ENCODE results near the gene CRYBA2. TPM values are rescaled to one million over a fixed set of nuclear protein-coding genes. Genes with fewer than 3 reads are reported as not detected.

Gene CRYBA2
- total and polyA plus RNA-seq, 9 of the 15 experiments (the other 6 are each of a cell fraction or from before 2014, with no cell fraction given) = 0.11 to 1.8 (median 0.62) TPM; not detected in 5

- TF ChIP-seq SAFB2 (IDR thresholded peaks at IDR 0.05; ENCODE audit: borderline replicate concordance, low read depth, low read length, severe bottlenecking) (no peak), THRB (CRISPR knock-in tag; conservative IDR thresholded peaks at IDR 0.05) (no peak), VEZF1 (CRISPR knock-in tag; IDR thresholded peaks at IDR 0.05) (no peak), ZNF780A (CRISPR knock-in tag; IDR thresholded peaks at IDR 0.05) (no peak), ZNF282 (CRISPR knock-in tag; IDR thresholded peaks at IDR 0.05) (no peak), ZNF764 (CRISPR knock-in tag; IDR thresholded peaks at IDR 0.05; ENCODE audit: low read depth) (no peak), BDP1 (IDR thresholded peaks at IDR 0.05; ENCODE audit: insufficient read depth, insufficient read length) (no peak), MTF1 (CRISPR knock-in tag; IDR thresholded peaks at IDR 0.05; ENCODE audit: borderline replicate concordance) (no peak), ARHGAP35 (IDR thresholded peaks at IDR 0.05; ENCODE audit: partially characterized antibody) (no peak), KHSRP (IDR thresholded peaks at IDR 0.05) (no peak), RCOR1 (IDR thresholded peaks at IDR 0.05; ENCODE audit: borderline replicate concordance in 1 of 2, low read depth in 2 of 2, low read length in 2 of 2) (peak in 1 of 2 experiments; percentile 54; a peak in 1 of 4 replicates), TFAP4 (CRISPR knock-in tag; IDR thresholded peaks at IDR 0.05; ENCODE audit: borderline replicate concordance) (peak; percentile 93), TAF7 (tag; IDR thresholded peaks at IDR 0.05) (peak; percentile 9; the same call in 1 of the 2 replicates), PHTF2 (CRISPR knock-in tag; IDR thresholded peaks at IDR 0.05) (no peak), NRF1 (conservative IDR thresholded peaks at IDR 0.05 in 1 of 2, IDR thresholded peaks at IDR 0.05 in 1 of 2) (peak in 1 of 2 experiments; percentile 52; a peak in 2 of 4 replicates), TOE1 (IDR thresholded peaks at IDR 0.05; ENCODE audit: borderline replicate concordance) (no peak), TOE1 (CRISPR knock-in tag; IDR thresholded peaks at IDR 0.05; ENCODE audit: borderline replicate concordance, low read depth) (no peak), ZNF134 (CRISPR knock-in tag; conservative IDR thresholded peaks at IDR 0.05) (no peak), CBFA2T3 (IDR thresholded peaks at IDR 0.05) (peak; percentile 75), PML (IDR thresholded peaks at IDR 0.05; ENCODE audit: low read length) (no peak), ZNF398 (CRISPR knock-in tag; IDR thresholded peaks at IDR 0.05) (no peak), KAT7 (CRISPR knock-in tag; IDR thresholded peaks at IDR 0.05; ENCODE audit: borderline replicate concordance) (no peak), POLR3G (IDR thresholded peaks at IDR 0.05; ENCODE audit: extremely low read depth, insufficient read length, insufficient replicate concordance) (no peak), XRCC5 (IDR thresholded peaks at IDR 0.05; ENCODE audit: low read depth, low read length) (no peak), ZNF224 (CRISPR knock-in tag; IDR thresholded peaks at IDR 0.05) (no peak)
Observed at GRCh38 chr2:218964041-218964771, 29.0 kb downstream of the CRYBA2 start (continued).

All from K562 (cell line).